GM12865 (cell line): Measurements from ENCODE around the gene CD302.
"Not testable (repeated sequence)": the region's sequence is repeated elsewhere in the genome, so short reads cannot be mapped to it uniquely, and the experiment has no call there.

ENCODE experiments used
- DNase-seq: peaks from one replicate; pipeline ENCODE4 v3.0.0; 2010; ENCODE audit warnings: low read depth
- H3K4me3 ChIP-seq: 2 replicates; pipeline ENCODE4 v1.5.1; 2011; ENCODE audit warnings: mild to moderate bottlenecking, low read depth, low read length, control low read depth
- CTCF ChIP-seq: IDR thresholded peaks from 2 replicates; pipeline ENCODE4 v1.5.1; 2011; ENCODE audit warnings: low read length, control low read depth, low read depth, inconsistent platforms; ENCODE audit not compliant: insufficient read depth; ENCODE audit errors: missing control alignments

Gene CD302

GRCh38 chr2:159797543-159798375 is at the start of gene CD302:
Gene CD302, minus strand, starts transcription at chr2:159798208. Its CDS starts 10 bp downstream, at chr2:159798198.
- peak; percentile 60 for DNase-seq
- H3K4me3 ChIP-seq, result peak within 1 kb of the TSS; percentile 59
- TF ChIP-seq CTCF, result no peak

- no peak overlapping the region for H3K4me3 ChIP-seq
- TF ChIP-seq CTCF, result no peak
- DNase-seq, result no peak
Measured at GRCh38 chr2:159846564-159846963, 48.6 kb upstream of the CD302 start.

- no peak overlapping the region for H3K4me3 ChIP-seq
- no peak for TF ChIP-seq CTCF
- DNase-seq, result no peak
Measured at GRCh38 chr2:159840616-159841015, 42.6 kb upstream of the CD302 start.

GRCh38 chr2:159832858-159833257 is 34.9 kb upstream of the CD302 start:
- TF ChIP-seq CTCF, result no peak
- DNase-seq, result no peak

GRCh38 chr2:159832026-159832425 is 34.0 kb upstream of the CD302 start:
- no peak overlapping the region for H3K4me3 ChIP-seq
- no peak for TF ChIP-seq CTCF
- no peak for DNase-seq

More at GRCh38 chr2:159832858-159833257, 34.9 kb upstream of the CD302 start:
- no peak overlapping the region for H3K4me3 ChIP-seq

- TF ChIP-seq CTCF, result no peak
- DNase-seq, result no peak
- no peak overlapping the region for H3K4me3 ChIP-seq
Measured at GRCh38 chr2:159829376-159829775, 31.4 kb upstream of the CD302 start.

- no peak for DNase-seq
- TF ChIP-seq CTCF, result no peak
- H3K4me3 ChIP-seq, result no peak overlapping the region
Measured at GRCh38 chr2:159828738-159829137, 30.7 kb upstream of the CD302 start.

- not testable (repeated sequence) for DNase-seq, H3K4me3 ChIP-seq
Measured at GRCh38 chr2:159822478-159822833, 24.4 kb upstream of the CD302 start.

- DNase-seq, H3K4me3 ChIP-seq: not testable (repeated sequence)
Measured at GRCh38 chr2:159821775-159822477, 23.9 kb upstream of the CD302 start.
